CD14-positive monocyte (primary cell): ENCODE data around the gene ZBTB44. TPM values are rescaled to one million over a fixed set of nuclear protein-coding genes. Genes with fewer than 3 reads are reported as not detected.

Experiments
- DNase-seq, 3 donors: peaks; one replicate each; pipeline ENCODE4 v3.0.0-alpha.2; 2011 to 2022
- H2AFZ ChIP-seq: 2 replicates; pipeline ENCODE4 v1.6.0; 2012; ENCODE audit warnings: mild to moderate bottlenecking, low read depth, low read length, inconsistent platforms; ENCODE audit not compliant: insufficient read depth, poor library complexity, severe bottlenecking
- H3K27ac ChIP-seq, 2 donors: 1 replicate in 1 of 2; 2 replicates in 1 of 2; pipeline ENCODE4 v1.5.1; 2012 to 2013; ENCODE audit warnings: low read length in 2 of 2, control low read depth in 1 of 2, inconsistent platforms in 1 of 2, low read depth in 1 of 2, mild to moderate bottlenecking in 1 of 2
- H3K27me3 ChIP-seq, 2 donors: one replicate each; pipeline versions ENCODE4 v1.6.0 to v1.6.1; 2011 to 2013; ENCODE audit warnings: low read length in 2 of 2; ENCODE audit not compliant: control insufficient read depth in 2 of 2, insufficient read depth in 2 of 2
- H3K36me3 ChIP-seq, 2 donors: replicated peaks in 1 of 2; 1 replicate in 1 of 2; 2 replicates in 1 of 2; pipeline versions ENCODE4 v1.5.1 to v1.6.1; 2012 to 2013; ENCODE audit warnings: low read length in 2 of 2, control low read depth in 1 of 2, inconsistent platforms in 1 of 2, mild to moderate bottlenecking in 1 of 2; ENCODE audit not compliant: insufficient read depth in 2 of 2, control insufficient read depth in 1 of 2
- H3K4me1 ChIP-seq, 2 donors: 1 replicate in 1 of 2; 2 replicates in 1 of 2; pipeline versions ENCODE4 v1.5.1 to v1.6.1; 2012 to 2013; ENCODE audit warnings: low read length in 2 of 2, control low read depth in 1 of 2, inconsistent platforms in 1 of 2, mild to moderate bottlenecking in 1 of 2, moderate library complexity in 1 of 2; ENCODE audit not compliant: insufficient read depth in 2 of 2, control insufficient read depth in 1 of 2
- H3K4me2 ChIP-seq: replicated peaks from 2 replicates; pipeline ENCODE3; 2012; ENCODE audit warnings: low read length, moderate library complexity, mild to moderate bottlenecking; ENCODE audit not compliant: poor library complexity, severe bottlenecking; ENCODE audit errors: extremely low read depth
- H3K4me3 ChIP-seq, 3 experiments: fragments of 200-600 bp in 1 of 3; sonication (generic) in 1 of 3; replicated peaks in 1 of 3; 1 replicate in 2 of 3; 2 replicates in 1 of 3; pipeline ENCODE4 v1.5.1; 2011 to 2013; ENCODE audit warnings: low read length in 3 of 3, mild to moderate bottlenecking in 3 of 3, control low read depth in 2 of 3, low read depth in 2 of 3, inconsistent platforms in 1 of 3, moderate library complexity in 1 of 3
- H3K79me2 ChIP-seq: 2 replicates; pipeline ENCODE4 v1.6.0; 2012; ENCODE audit warnings: mild to moderate bottlenecking, control low read depth, inconsistent platforms, low read length, moderate library complexity; ENCODE audit not compliant: insufficient read depth
- H3K9ac ChIP-seq: 2 replicates; pipeline ENCODE4 v1.6.0; 2017; ENCODE audit warnings: low read length, mild to moderate bottlenecking; ENCODE audit not compliant: insufficient read depth, poor library complexity, severe bottlenecking
- H3K9me3 ChIP-seq, 2 donors: replicated peaks in 1 of 2; 1 replicate in 1 of 2; 2 replicates in 1 of 2; pipeline versions ENCODE4 v1.5.1 to v1.6.1; 2012 to 2013; ENCODE audit warnings: low read length in 2 of 2, control low read depth in 1 of 2; ENCODE audit not compliant: control insufficient read depth in 1 of 2, insufficient read depth in 1 of 2
- H4K20me1 ChIP-seq: 2 replicates; pipeline ENCODE4 v1.6.0; 2012; ENCODE audit warnings: mild to moderate bottlenecking, low read length, control low read depth, moderate library complexity; ENCODE audit not compliant: insufficient read depth
- H3K27ac Mint-ChIP-seq, 7 donors: one replicate each; pipeline ENCODE4 v1.8.0; 2020; ENCODE audit warnings: mild to moderate bottlenecking in 7 of 7, mixed read lengths in 7 of 7, moderate library complexity in 6 of 7, inconsistent platforms in 2 of 7
- H3K27me3 Mint-ChIP-seq, 3 donors: one replicate each; pipeline ENCODE4 v1.8.0; 2021 to 2022; ENCODE audit warnings: low read depth in 3 of 3, mild to moderate bottlenecking in 3 of 3, mixed read lengths in 3 of 3, moderate library complexity in 3 of 3, inconsistent platforms in 1 of 3
- H3K36me3 Mint-ChIP-seq, 2 donors: one replicate each; pipeline ENCODE4 v1.8.0; 2020; ENCODE audit warnings: mixed read lengths in 2 of 2, inconsistent platforms in 1 of 2, mild to moderate bottlenecking in 1 of 2
- H3K4me1 Mint-ChIP-seq: one replicate; pipeline ENCODE4 v1.8.0; 2020; ENCODE audit warnings: mild to moderate bottlenecking, mixed read lengths
- H3K4me3 Mint-ChIP-seq, 2 donors: one replicate each; pipeline ENCODE4 v1.8.0; 2020; ENCODE audit warnings: mild to moderate bottlenecking in 2 of 2, mixed read lengths in 2 of 2, moderate library complexity in 1 of 2
- H3K9me3 Mint-ChIP-seq, 7 donors: one replicate each; pipeline ENCODE4 v1.8.0; 2020 to 2022; ENCODE audit warnings: mixed read lengths in 7 of 7, mild to moderate bottlenecking in 6 of 7, moderate library complexity in 6 of 7, inconsistent platforms in 2 of 7
- WGBS: methylation state at CpG from one replicate; pipeline ENCODE4 v1.1.5; 2013; ENCODE audit warnings: missing lambda C conversion rate; ENCODE audit not compliant: insufficient coverage; 5-methylcytosine and 5-hydroxymethylcytosine counted together
- intact Hi-C, 2 donors: fragments of 100-400 bp; cut with micrococcal nuclease; formaldehyde crosslinking; loops; one replicate each; pipeline versions ENCODE4 v1.15.0 to v1.15.1; 2023
- polyA plus RNA-seq, 3 donors: library from polyadenylated mRNA; depleted of rRNA in 1 of 3; unstranded in 2 of 3; stranded (reverse) in 1 of 3; fragments of 300-500 nt in 2 of 3; fragments of >200 nt in 1 of 3; fragmentation: Illumina TruSeq in 2 of 3; gene quantifications; 1 replicate in 2 of 3; 2 replicates in 1 of 3; pipeline ENCODE4 v1.2.3, GENCODE V29; 2012 to 2021
- TF ChIP-seq, protein P1 (sequence below): fragments of 200-600 bp; IDR thresholded peaks from one replicate; pipeline ENCODE4 v1.8.0; 2022; ENCODE audit warnings: antibody characterized with exemption, mild to moderate bottlenecking

The ZBTB44 gene
- polyA plus RNA-seq, 3 donors = 2.4 to 21.3 (median 2.7) TPM

DNA sequence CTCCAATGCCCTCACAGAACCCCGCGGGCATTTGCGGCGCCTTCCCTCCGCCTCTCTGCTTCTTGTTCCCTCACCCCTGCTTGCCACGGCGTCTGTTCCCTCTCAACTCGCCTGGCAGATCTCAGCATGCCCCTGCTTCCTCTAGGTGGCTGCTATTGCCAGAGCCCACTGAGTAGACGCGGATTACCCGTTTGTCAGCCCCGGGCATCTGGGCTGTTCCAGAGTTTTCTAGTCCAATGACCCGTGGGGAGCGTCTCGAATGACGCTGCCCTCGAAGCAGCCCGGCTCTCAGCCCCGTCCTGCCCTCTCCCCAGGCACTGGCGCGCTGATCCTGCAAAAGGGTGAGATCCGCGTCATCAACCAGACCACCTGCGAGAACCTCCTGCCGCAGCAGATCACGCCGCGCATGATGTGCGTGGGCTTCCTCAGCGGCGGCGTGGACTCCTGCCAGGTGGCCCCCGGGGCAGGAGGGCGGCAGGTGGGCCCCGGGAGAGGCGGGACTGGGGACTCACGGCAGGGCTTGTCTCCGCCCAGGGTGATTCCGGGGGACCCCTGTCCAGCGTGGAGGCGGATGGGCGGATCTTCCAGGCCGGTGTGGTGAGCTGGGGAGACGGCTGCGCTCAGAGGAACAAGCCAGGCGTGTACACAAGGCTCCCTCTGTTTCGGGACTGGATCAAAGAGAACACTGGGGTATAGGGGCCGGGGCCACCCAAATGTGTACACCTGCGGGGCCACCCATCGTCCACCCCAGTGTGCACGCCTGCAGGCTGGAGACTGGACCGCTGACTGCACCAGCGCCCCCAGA is 105.4 kb downstream of the ZBTB44 start:
- H3K27ac ChIP-seq = no peak overlapping the region
- H3K9me3 ChIP-seq = no peaks in the 10 kb centered on the region
- H3K27me3 ChIP-seq = no peaks in the 10 kb centered on the region
- intact Hi-C loops = no loop called here
- H3K27ac Mint-ChIP-seq = no peak overlapping the region
- DNase-seq = no peak
- no peak overlapping the region for H3K4me3 Mint-ChIP-seq
- peaks cover 0 to 2% (median 0%) of the 10 kb centered on the region in 7 donors for H3K9me3 Mint-ChIP-seq
- peaks cover 58 to 59% of the 10 kb centered on the region in 2 donors for H3K36me3 Mint-ChIP-seq
- 96% methylated on average over 52 of the region's 53 CpGs for WGBS
- no peak overlapping the region for H3K9ac ChIP-seq
- H3K27me3 Mint-ChIP-seq = peaks cover 0 to 6% (median 3%) of the 10 kb centered on the region in 3 donors
- TF ChIP-seq, protein P1, sequence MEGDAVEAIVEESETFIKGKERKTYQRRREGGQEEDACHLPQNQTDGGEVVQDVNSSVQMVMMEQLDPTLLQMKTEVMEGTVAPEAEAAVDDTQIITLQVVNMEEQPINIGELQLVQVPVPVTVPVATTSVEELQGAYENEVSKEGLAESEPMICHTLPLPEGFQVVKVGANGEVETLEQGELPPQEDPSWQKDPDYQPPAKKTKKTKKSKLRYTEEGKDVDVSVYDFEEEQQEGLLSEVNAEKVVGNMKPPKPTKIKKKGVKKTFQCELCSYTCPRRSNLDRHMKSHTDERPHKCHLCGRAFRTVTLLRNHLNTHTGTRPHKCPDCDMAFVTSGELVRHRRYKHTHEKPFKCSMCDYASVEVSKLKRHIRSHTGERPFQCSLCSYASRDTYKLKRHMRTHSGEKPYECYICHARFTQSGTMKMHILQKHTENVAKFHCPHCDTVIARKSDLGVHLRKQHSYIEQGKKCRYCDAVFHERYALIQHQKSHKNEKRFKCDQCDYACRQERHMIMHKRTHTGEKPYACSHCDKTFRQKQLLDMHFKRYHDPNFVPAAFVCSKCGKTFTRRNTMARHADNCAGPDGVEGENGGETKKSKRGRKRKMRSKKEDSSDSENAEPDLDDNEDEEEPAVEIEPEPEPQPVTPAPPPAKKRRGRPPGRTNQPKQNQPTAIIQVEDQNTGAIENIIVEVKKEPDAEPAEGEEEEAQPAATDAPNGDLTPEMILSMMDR = no peak
- H3K4me1 ChIP-seq = peaks cover 3 to 6% of the 10 kb centered on the region in 2 donors
- H3K79me2 ChIP-seq = no peaks in the 10 kb centered on the region
- H4K20me1 ChIP-seq = peaks cover 4% of the 10 kb centered on the region
- H3K4me2 ChIP-seq = no peak overlapping the region
- H3K4me1 Mint-ChIP-seq = peaks cover 2% of the 10 kb centered on the region
- peaks cover 18 to 46% of the 10 kb centered on the region in 2 donors for H3K36me3 ChIP-seq
- no peak overlapping the region for H3K4me3 ChIP-seq
- no peak overlapping the region for H2AFZ ChIP-seq

DNA sequence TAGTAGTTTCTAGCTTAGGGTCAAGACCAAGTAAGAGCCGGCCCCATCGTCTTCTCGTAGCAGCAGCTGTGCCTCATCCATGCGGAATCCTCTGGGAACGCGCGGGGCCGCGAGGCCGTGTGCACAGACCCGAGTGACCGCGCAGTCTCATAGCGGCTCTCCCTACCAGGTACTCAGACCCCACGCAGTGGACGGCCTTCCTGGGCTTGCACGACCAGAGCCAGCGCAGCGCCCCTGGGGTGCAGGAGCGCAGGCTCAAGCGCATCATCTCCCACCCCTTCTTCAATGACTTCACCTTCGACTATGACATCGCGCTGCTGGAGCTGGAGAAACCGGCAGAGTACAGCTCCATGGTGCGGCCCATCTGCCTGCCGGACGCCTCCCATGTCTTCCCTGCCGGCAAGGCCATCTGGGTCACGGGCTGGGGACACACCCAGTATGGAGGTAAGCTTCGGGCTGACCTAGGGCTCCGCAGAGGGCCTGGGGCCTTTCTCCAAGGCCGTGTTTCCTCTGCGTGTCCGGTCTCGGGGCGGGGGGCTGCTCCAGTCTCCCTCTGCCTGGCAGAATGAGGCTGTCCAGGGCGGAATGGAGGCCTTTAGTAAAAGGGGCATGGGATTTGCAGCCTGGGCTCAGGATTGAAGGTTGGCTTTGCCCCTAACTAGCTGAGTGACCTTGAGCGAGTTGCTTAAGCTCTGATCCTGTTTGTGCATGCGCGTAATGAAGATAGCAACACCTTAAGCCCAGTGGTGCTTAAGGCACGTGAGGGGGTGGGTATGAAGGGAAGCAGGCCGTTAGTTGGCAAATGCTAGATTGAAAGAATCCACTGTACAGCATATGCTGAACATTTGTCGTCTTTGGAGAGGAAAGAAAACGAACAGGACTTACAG is 106.2 kb downstream of the ZBTB44 start:
- Histone ChIP-seq H3K4me3 (no peak overlapping the region), H3K9me3 (no peaks in the 10 kb centered on the region), H3K4me1 (peaks cover 4 to 8% of the 10 kb centered on the region in 2 donors), H4K20me1 (peaks cover 4% of the 10 kb centered on the region), H3K27ac (no peak overlapping the region), H2AFZ (no peak overlapping the region), H3K9ac (no peak overlapping the region), H3K27me3 (no peaks in the 10 kb centered on the region), H3K36me3 (peaks cover 20 to 51% of the 10 kb centered on the region in 2 donors), H3K79me2 (no peaks in the 10 kb centered on the region), H3K4me2 (no peak overlapping the region)
- Mint-ChIP-seq H3K4me3 (no peak overlapping the region), H3K27ac (no peak overlapping the region), H3K9me3 (peaks cover 0 to 2% (median 0%) of the 10 kb centered on the region in 7 donors), H3K27me3 (peaks cover 3 to 4% (median 4%) of the 10 kb centered on the region in 3 donors), H3K36me3 (peaks cover 64 to 65% of the 10 kb centered on the region in 2 donors), H3K4me1 (peaks cover 6% of the 10 kb centered on the region)
- WGBS = 99% methylated on average over 39 of the region's 45 CpGs
- TF ChIP-seq, protein P1 = no peak
- DNase-seq = no peak
- intact Hi-C loops = no loop called here
